ENCODE measurements around the gene ATP23.
A peak's percentile ranks its signal among the peaks of the same experiment; 100 is the strongest.

The ATP23 gene

GRCh38 chr12:57907281-57907680, 34.1 kb upstream of the ATP23 start:
- DNase-seq (ENCODE audit: low read depth in 1 of 2, low spot score in 1 of 2) = no peak

- no peak for DNase-seq (ENCODE audit: low read depth in 1 of 2, low spot score in 1 of 2)
These were observed 32.9 kb upstream of the ATP23 start for GRCh38 chr12:57908511-57908910.

GRCh38 chr12:57909056-57909455, 32.3 kb upstream of the ATP23 start:
- DNase-seq (ENCODE audit: low read depth in 1 of 2, low spot score in 1 of 2) = no peak

GRCh38 chr12:57909611-57910010, 31.8 kb upstream of the ATP23 start:
- DNase-seq (ENCODE audit: low read depth in 1 of 2, low spot score in 1 of 2) = no peak

GRCh38 chr12:57918147-57918546, 23.2 kb upstream of the ATP23 start:
- no peak for DNase-seq (ENCODE audit: low read depth in 1 of 2, low spot score in 1 of 2)

GRCh38 chr12:57927086-57927485, 14.3 kb upstream of the ATP23 start:
- no peak for DNase-seq (ENCODE audit: low read depth in 1 of 2, low spot score in 1 of 2)

GRCh38 chr12:57929092-57929830, 12.1 kb upstream of the ATP23 start:
- no peak for DNase-seq (ENCODE audit: low read depth in 1 of 2, low spot score in 1 of 2)

GRCh38 chr12:57934819-57935218, 6.5 kb upstream of the ATP23 start:
- DNase-seq (ENCODE audit: low read depth in 1 of 2, low spot score in 1 of 2) = no peak

GRCh38 chr12:57935331-57935730, 6.0 kb upstream of the ATP23 start:
- DNase-seq (ENCODE audit: low read depth in 1 of 2, low spot score in 1 of 2) = no peak

GRCh38 chr12:57935839-57936512, 5.4 kb upstream of the ATP23 start:
- DNase-seq (ENCODE audit: low read depth in 1 of 2, low spot score in 1 of 2) = peak; percentile 74 to 84

GRCh38 chr12:57936513-57936883, 4.9 kb upstream of the ATP23 start:
- DNase-seq (ENCODE audit: low read depth in 1 of 2, low spot score in 1 of 2) = no peak

- DNase-seq (ENCODE audit: low read depth in 1 of 2, low spot score in 1 of 2) = no peak
These were observed 2.1 kb upstream of the ATP23 start for GRCh38 chr12:57939291-57939690.

- DNase-seq (ENCODE audit: low read depth in 1 of 2, low spot score in 1 of 2) = no peak
These were observed 1.1 kb upstream of the ATP23 start for GRCh38 chr12:57940052-57940914.

- no peak for DNase-seq (ENCODE audit: low read depth in 1 of 2, low spot score in 1 of 2)
These were observed 527 bp upstream of the ATP23 start for GRCh38 chr12:57940915-57941164.

GRCh38 chr12:57943438-57944080, 2.2 kb downstream of the ATP23 start:
- DNase-seq (ENCODE audit: low read depth in 1 of 2, low spot score in 1 of 2) = no peak

GRCh38 chr12:57944313-57945023, 3.1 kb downstream of the ATP23 start:
- DNase-seq (ENCODE audit: low read depth in 1 of 2, low spot score in 1 of 2) = no peak

GRCh38 chr12:57952766-57953165, 11.4 kb downstream of the ATP23 start:
- DNase-seq (ENCODE audit: low read depth in 1 of 2, low spot score in 1 of 2) = no peak

- no peak for DNase-seq (ENCODE audit: low read depth in 1 of 2, low spot score in 1 of 2)
These were observed 13.4 kb downstream of the ATP23 start for GRCh38 chr12:57954768-57955167.

GRCh38 chr12:57958061-57958657, 16.8 kb downstream of the ATP23 start:
- no peak for DNase-seq (ENCODE audit: low read depth in 1 of 2, low spot score in 1 of 2)

- DNase-seq (ENCODE audit: low read depth in 1 of 2, low spot score in 1 of 2) = no peak
These were observed 23.1 kb downstream of the ATP23 start for GRCh38 chr12:57964421-57964820.

GRCh38 chr12:57965766-57966165, 24.4 kb downstream of the ATP23 start:
- DNase-seq (ENCODE audit: low read depth in 1 of 2, low spot score in 1 of 2) = no peak
